IMR-90 (cell line): Measurements from ENCODE around the gene INO80. TPM values are rescaled to one million over a fixed set of nuclear protein-coding genes. Genes with fewer than 3 reads are reported as not detected.

ENCODE experiments used
- ATAC-seq: fragments of 200-7000 bp; cut with Tn5 transposase; 2 replicates; pipeline ENCODE4 v1.9.1; 2020; ENCODE audit warnings: low read depth, mild to moderate bottlenecking, moderate library complexity
- BruUV-seq: library from RNA; stranded (reverse); fragments of 400-500 nt; replicated peaks from 2 replicates; lab custom pipeline; 2021; lab: Mats Ljungman, UMichigan
- CTCF ChIA-PET: fragments of 300-600 bp; formaldehyde crosslinking; extraction: SDS; loops from one replicate; lab custom pipeline; 2021; ENCODE audit warnings: antibody characterized with exemption; lab: Yijun Ruan, JAX
- POLR2A ChIA-PET: fragments of 300-600 bp; sonication (Branson Sonifier 250); formaldehyde crosslinking; loops from one replicate; lab custom pipeline; 2022; ENCODE audit warnings: antibody characterized with exemption; ENCODE audit not compliant: unreplicated experiment; lab: Charles Lee
- DNase-seq: peaks from one replicate; pipeline ENCODE4 v3.0.0; 2013
- H2AFZ ChIP-seq: replicated peaks from 2 replicates; pipeline ENCODE3; 2013; ENCODE audit warnings: low read length, mild to moderate bottlenecking; ENCODE audit not compliant: poor library complexity
- H2AK5ac ChIP-seq: 2 replicates; pipeline ENCODE4 v1.6.1; 2013; ENCODE audit warnings: low read depth, low read length, inconsistent platforms
- H2AK9ac ChIP-seq: replicated peaks from 2 replicates; pipeline ENCODE3; 2013; ENCODE audit warnings: mild to moderate bottlenecking, low read depth, low read length, moderate library complexity; ENCODE audit not compliant: poor library complexity
- H2BK120ac ChIP-seq: 2 replicates; pipeline ENCODE4 v1.6.1; 2013; ENCODE audit warnings: low read depth, low read length, inconsistent platforms
- H2BK15ac ChIP-seq: 3 replicates; pipeline ENCODE4 v1.6.1; 2013; ENCODE audit warnings: low read depth, low read length, inconsistent platforms
- H2BK20ac ChIP-seq: 2 replicates; pipeline ENCODE4 v1.6.1; 2013; ENCODE audit warnings: low read depth, mild to moderate bottlenecking, inconsistent platforms, low read length, moderate library complexity
- H2BK5ac ChIP-seq: 2 replicates; pipeline ENCODE4 v1.6.1; 2013; ENCODE audit warnings: mild to moderate bottlenecking, low read depth, low read length, inconsistent platforms; ENCODE audit not compliant: poor library complexity, severe bottlenecking
- H3K14ac ChIP-seq: replicated peaks from 2 replicates; pipeline ENCODE4 v1.6.1; 2013; ENCODE audit warnings: low read depth, low read length, inconsistent platforms
- H3K18ac ChIP-seq: 2 replicates; pipeline ENCODE4 v1.6.1; 2013; ENCODE audit warnings: low read depth, low read length, control low read depth
- H3K23ac ChIP-seq: 2 replicates; pipeline ENCODE4 v1.6.1; 2013; ENCODE audit warnings: low read depth, low read length, inconsistent platforms
- H3K27ac ChIP-seq: 2 replicates; pipeline ENCODE4 v1.5.1; 2013; ENCODE audit warnings: mild to moderate bottlenecking, control low read depth, low read length; ENCODE audit not compliant: insufficient read depth
- H3K27me3 ChIP-seq: 2 replicates; pipeline ENCODE4 v1.6.1; 2013; ENCODE audit warnings: low read length; ENCODE audit not compliant: control insufficient read depth, insufficient read depth
- H3K36me3 ChIP-seq: 2 replicates; pipeline ENCODE4 v1.6.1; 2013; ENCODE audit warnings: low read length, mixed read lengths; ENCODE audit not compliant: control insufficient read depth, insufficient read depth
- H3K4ac ChIP-seq: 2 replicates; pipeline ENCODE4 v1.6.1; 2013; ENCODE audit warnings: low read depth, low read length, inconsistent platforms
- H3K4me1 ChIP-seq: 2 replicates; pipeline ENCODE4 v1.6.1; 2013; ENCODE audit warnings: low read length, mixed read lengths; ENCODE audit not compliant: control insufficient read depth, insufficient read depth
- H3K4me2 ChIP-seq: 2 replicates; pipeline ENCODE4 v1.6.1; 2013; ENCODE audit warnings: low read depth, mild to moderate bottlenecking, control low read depth, low read length, moderate library complexity
- H3K4me3 ChIP-seq: 2 replicates; pipeline ENCODE4 v1.5.1; 2013; ENCODE audit warnings: low read depth, mild to moderate bottlenecking, control low read depth, low read length, moderate library complexity; ENCODE audit not compliant: insufficient read depth
- H3K56ac ChIP-seq: 2 replicates; pipeline ENCODE4 v1.6.1; 2013; ENCODE audit warnings: low read length, inconsistent platforms; ENCODE audit not compliant: insufficient read depth; ENCODE audit errors: extremely low read depth
- H3K79me1 ChIP-seq, 2 experiments: 2 replicates each; pipeline ENCODE4 v1.6.1; 2013; ENCODE audit warnings: low read length in 2 of 2, inconsistent platforms in 1 of 2, low read depth in 1 of 2
- H3K9ac ChIP-seq: 2 replicates; pipeline ENCODE4 v1.6.1; 2013; ENCODE audit warnings: low read depth, low read length, control low read depth
- H3K9me1 ChIP-seq: 2 replicates; pipeline ENCODE4 v1.6.1; 2013; ENCODE audit warnings: low read length, inconsistent platforms; ENCODE audit not compliant: insufficient read depth
- H3K9me3 ChIP-seq: 2 replicates; pipeline ENCODE4 v1.6.1; 2013; ENCODE audit warnings: low read length; ENCODE audit not compliant: control insufficient read depth, insufficient read depth
- H4K20me1 ChIP-seq: 2 replicates; pipeline ENCODE4 v1.6.1; 2013; ENCODE audit warnings: low read length, inconsistent platforms; ENCODE audit not compliant: insufficient read depth
- H4K5ac ChIP-seq: 2 replicates; pipeline ENCODE4 v1.6.1; 2013; ENCODE audit warnings: mild to moderate bottlenecking, low read depth, low read length, control low read depth
- H4K8ac ChIP-seq, 2 experiments: 2 replicates each; pipeline ENCODE4 v1.6.1; 2013; ENCODE audit warnings: low read depth in 2 of 2, low read length in 2 of 2, control low read depth in 1 of 2, inconsistent platforms in 1 of 2
- H4K91ac ChIP-seq: 2 replicates; pipeline ENCODE4 v1.6.1; 2013; ENCODE audit warnings: low read depth, low read length, inconsistent platforms; ENCODE audit not compliant: insufficient read depth
- FOS ChIP-seq: fragments of 150-350 bp; IDR thresholded peaks from 2 replicates; pipeline ENCODE4 v1.6.1; 2016; ENCODE audit warnings: low read depth, low read length
- WGBS, 2 experiments: methylation state at CpG; one replicate each; pipeline versions ENCODE4 v1.1.5 to v1.1.7; 2013; ENCODE audit warnings: missing lambda C conversion rate in 2 of 2; ENCODE audit not compliant: insufficient read length in 1 of 2; ENCODE audit errors: extremely low coverage in 2 of 2; 5-methylcytosine and 5-hydroxymethylcytosine counted together
- dilution Hi-C: fragments of 300-500 bp; cut with HindIII; formaldehyde crosslinking; loops from one replicate; pipeline ENCODE4 v1.14.3; 2018; ENCODE audit warnings: low sequenced_read_pairs; ENCODE audit not compliant: unreplicated experiment
- in situ Hi-C: fragments of 300-500 bp; cut with MboI; formaldehyde crosslinking; loops from 3 replicates; pipeline ENCODE4 v1.14.3; 2019; ENCODE audit warnings: low sequenced_read_pairs, inconsistent platforms, mixed read lengths
- intact Hi-C: fragments of 100-400 bp; cut with micrococcal nuclease; formaldehyde crosslinking; loops from 2 replicates; pipeline ENCODE4 v1.10.0; 2022
- polyA plus RNA-seq, 3 experiments: library from polyadenylated mRNA; depleted of rRNA; stranded (reverse); fragments of >200 nt; gene quantifications; 2 replicates each; pipeline ENCODE4 v1.2.3, GENCODE V29; 2012; ENCODE audit warnings: low replicate concordance in 1 of 3
- total RNA-seq: library from RNA; depleted of rRNA; stranded (reverse); fragments of >200 nt; gene quantifications from 2 replicates; pipeline ENCODE4 v1.2.3, GENCODE V29; 2012

The INO80 gene
- total and polyA plus RNA-seq, 2 of the 4 experiments (the other 2 are of a cell fraction) = 6.0 to 13.3 TPM

- Histone ChIP-seq H3K56ac (no peak overlapping the region), H4K91ac (no peak overlapping the region), H3K9me1 (no peaks in the 10 kb centered on the region), H2BK15ac (no peak overlapping the region), H3K4me2 (no peak overlapping the region), H3K9ac (peak overlapping the region; percentile 15; the same call in 1 of the 2 replicates), H4K20me1 (no peaks in the 10 kb centered on the region), H3K4ac (peak overlapping the region; percentile 67; the same call in 1 of the 2 replicates), H3K4me1 (peaks cover 9% of the 10 kb centered on the region), H3K79me1 (peaks cover 14 to 38% of the 10 kb centered on the region in 2 experiments), H2AK5ac (no peak overlapping the region), H3K18ac (peak overlapping the region; percentile 30; the same call in 1 of the 2 replicates), H3K27ac (peak overlapping the region; percentile 50; the same call in 1 of the 2 replicates), H4K8ac (peak overlapping the region in 1 of 2 experiments; percentile 47; a peak in 2 of 4 replicates), H2BK5ac (peak overlapping the region; percentile 51), H3K14ac (no peak overlapping the region; the same call in 1 of the 2 replicates), H3K9me3 (no peaks in the 10 kb centered on the region), H2BK120ac (peak overlapping the region; percentile 69), H2BK20ac (no peak overlapping the region; the same call in 1 of the 2 replicates), H3K27me3 (no peaks in the 10 kb centered on the region), H2AFZ (no peak overlapping the region), H3K23ac (no peak overlapping the region), H2AK9ac (no peak overlapping the region), H3K4me3 (no peak overlapping the region), H4K5ac (peak overlapping the region; percentile 85; the same call in 1 of the 2 replicates), H3K36me3 (peaks cover 7% of the 10 kb centered on the region)
- intact Hi-C loops (loop anchor here (2.0 to 5.0 kb wide), 2 partner anchors 83 to 160 kb away; no protein-coding TSS in a partner anchor), in situ Hi-C loops (loop anchor here (5.0 to 10.0 kb wide), 2 partner anchors 83 to 120 kb away; no protein-coding TSS in a partner anchor), dilution Hi-C loops (no loop called here)
- WGBS, 2 experiments = no CpG with 5 or more reads among the region's 2 CpGs
- no peak for ATAC-seq
- DNase-seq = no peak
- BruUV-seq = no TSS peak
- ChIA-PET CTCF (interaction anchor here (0.5 to 1.1 kb wide), 5 partner anchors 47 to 130 kb away, joined by 3 to 7 read pairs (median 4); partner anchors contain the start of gene VPS18), POLR2A (no interaction called here)
- no peak for TF ChIP-seq FOS
These were observed 91.2 kb downstream of the INO80 start for GRCh38 chr15:41024885-41025284.
